T-helper 17 cell (primary cell): Measurements from ENCODE around the gene ZNF518B. TPM values are rescaled to one million over a fixed set of nuclear protein-coding genes. Genes with fewer than 3 reads are reported as not detected.
"Not testable (repeated sequence)": the region's sequence is repeated elsewhere in the genome, so short reads cannot be mapped to it uniquely, and the experiment has no call there.

Experiments used
- ATAC-seq: fragments of 150-1000 bp; cut with Tn5 transposase; 2 replicates; pipeline ENCODE4 v1.10.0; 2021; ENCODE audit warnings: mild to moderate bottlenecking, moderate library complexity
- DNase-seq, 3 donors: peaks; one replicate each; pipeline versions ENCODE4 v3.0.0 to v3.0.0-alpha.2; 2020 to 2021
- H3K9me3 ChIP-seq: one replicate; pipeline ENCODE4 v1.7.0; 2013; ENCODE audit warnings: low read length, mild to moderate bottlenecking; ENCODE audit not compliant: control insufficient read depth, poor library complexity, severe bottlenecking
- H3K27ac Mint-ChIP-seq: one replicate; pipeline ENCODE4 v1.8.0; 2022; ENCODE audit warnings: mild to moderate bottlenecking, moderate library complexity, mixed read lengths
- H3K27me3 Mint-ChIP-seq: one replicate; pipeline ENCODE4 v1.8.0; 2022; ENCODE audit warnings: mixed read lengths
- H3K36me3 Mint-ChIP-seq: one replicate; pipeline ENCODE4 v1.8.0; 2022; ENCODE audit warnings: low read depth, mixed read lengths
- H3K4me1 Mint-ChIP-seq: one replicate; pipeline ENCODE4 v1.8.0; 2022; ENCODE audit warnings: mild to moderate bottlenecking, mixed read lengths
- H3K4me3 Mint-ChIP-seq: one replicate; pipeline ENCODE4 v1.8.0; 2022; ENCODE audit warnings: mild to moderate bottlenecking, moderate library complexity, mixed read lengths
- total RNA-seq, 4 donors: library from RNA in 2 of 4; stranded (reverse) in 2 of 4; gene quantifications; one replicate each; pipeline ENCODE4 v1.2.3 and lab custom pipeline; 2022 to 2026

The ZNF518B gene
- total RNA-seq, 2 donors from 2014 or later: 16.2 to 24.2 TPM

GRCh38 chr4:10442976-10443375 lies 14.2 kb downstream of the ZNF518B start:
- Mint-ChIP-seq H3K27me3 (no peaks in the 10 kb centered on the region), H3K36me3 (peaks cover 4% of the 10 kb centered on the region), H3K27ac (no peak overlapping the region), H3K4me1 (no peaks in the 10 kb centered on the region), H3K4me3 (no peak overlapping the region)
- H3K9me3 ChIP-seq: peaks cover 15% of the 10 kb centered on the region
- no peak for ATAC-seq
- no peak for DNase-seq

- Mint-ChIP-seq H3K4me1 (no peaks in the 10 kb centered on the region), H3K36me3 (peaks cover 2% of the 10 kb centered on the region)
- peaks cover 8% of the 10 kb centered on the region for H3K9me3 ChIP-seq
These were observed 15.7 kb downstream of the ZNF518B start for GRCh38 chr4:10441512-10441911.

GRCh38 chr4:10438924-10439323 lies 18.3 kb downstream of the ZNF518B start:
- ATAC-seq (no peak), DNase-seq (no peak)
- Mint-ChIP-seq H3K27me3 (no peaks in the 10 kb centered on the region), H3K4me3 (no peak overlapping the region), H3K36me3 (no peaks in the 10 kb centered on the region), H3K27ac (no peak overlapping the region), H3K4me1 (no peaks in the 10 kb centered on the region)
- no peaks in the 10 kb centered on the region for H3K9me3 ChIP-seq

More at GRCh38 chr4:10441512-10441911, 15.7 kb downstream of the ZNF518B start:
- Mint-ChIP-seq H3K27me3 (no peaks in the 10 kb centered on the region), H3K4me3 (no peak overlapping the region), H3K27ac (no peak overlapping the region)
- ATAC-seq: no peak
- DNase-seq: no peak

- Mint-ChIP-seq H3K4me3 (no peak overlapping the region), H3K4me1 (no peaks in the 10 kb centered on the region), H3K36me3 (no peaks in the 10 kb centered on the region), H3K27ac (no peak overlapping the region), H3K27me3 (no peaks in the 10 kb centered on the region)
- H3K9me3 ChIP-seq: no peaks in the 10 kb centered on the region
- DNase-seq: no peak
- ATAC-seq: no peak
These were observed 19.5 kb downstream of the ZNF518B start for GRCh38 chr4:10437735-10438134.

DNA sequence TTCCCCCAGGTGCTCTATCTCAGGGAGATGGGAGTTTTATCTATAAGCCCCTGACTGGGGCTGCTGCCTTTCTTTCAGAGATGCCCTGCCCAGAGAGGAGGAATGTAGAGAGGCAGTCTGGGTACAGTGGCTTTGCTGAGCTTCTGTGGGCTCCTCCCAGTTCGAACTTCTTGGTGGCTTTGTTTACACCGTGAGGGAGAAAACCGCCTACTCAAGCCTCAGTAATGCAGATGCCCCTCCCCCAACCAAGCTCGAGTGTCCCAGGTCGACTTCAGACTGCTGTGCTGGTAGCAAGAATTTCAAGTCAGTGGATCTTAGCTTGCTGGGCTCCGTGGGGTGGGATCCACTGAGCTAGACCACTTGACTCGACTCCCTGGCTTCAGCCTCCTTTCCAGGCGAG lies 29.5 kb downstream of the ZNF518B start:
- not testable (repeated sequence) for H3K4me3 Mint-ChIP-seq, H3K9me3 ChIP-seq, H3K27me3 Mint-ChIP-seq, H3K4me1 Mint-ChIP-seq, DNase-seq, H3K27ac Mint-ChIP-seq, H3K36me3 Mint-ChIP-seq, ATAC-seq

DNA sequence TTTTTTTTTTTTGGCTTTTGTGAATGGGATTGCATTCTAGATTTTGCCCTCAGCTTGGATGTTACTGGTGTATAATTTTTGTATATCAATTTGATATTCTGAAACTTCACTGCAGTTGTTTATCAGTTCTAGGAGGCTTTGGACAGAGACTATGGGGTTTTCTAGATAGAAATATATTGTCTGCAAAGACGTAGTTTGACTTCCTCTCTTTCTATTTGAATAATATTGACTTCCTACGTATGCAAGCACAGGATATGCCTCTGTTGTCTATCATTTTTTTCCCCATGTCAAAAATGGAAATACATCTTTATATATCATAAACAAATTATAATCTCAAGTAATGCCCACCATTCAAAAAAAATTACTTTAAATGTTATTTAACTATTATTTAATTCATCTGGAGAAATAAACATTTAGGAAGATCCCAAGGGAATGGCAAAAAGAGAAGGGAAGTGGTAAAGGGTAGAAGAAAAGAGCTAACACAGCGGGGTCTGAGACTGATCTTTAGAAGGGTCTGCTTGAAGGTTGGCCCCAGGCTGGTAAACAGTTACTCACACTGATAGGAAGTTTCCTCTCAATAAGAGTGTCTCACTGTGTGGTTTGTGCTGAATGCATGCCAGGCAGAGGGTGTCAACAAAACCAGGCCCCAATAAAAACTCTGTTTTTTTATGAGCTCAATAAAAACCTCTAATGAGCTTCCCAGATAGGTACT lies 35.7 kb downstream of the ZNF518B start:
- no peak overlapping the region for H3K27ac Mint-ChIP-seq

GRCh38 chr4:10417740-10418139 lies 39.5 kb downstream of the ZNF518B start:
- no peaks in the 10 kb centered on the region for H3K9me3 ChIP-seq
- no peaks in the 10 kb centered on the region for H3K27me3 Mint-ChIP-seq
- no peak overlapping the region for H3K27ac Mint-ChIP-seq
- ATAC-seq (no peak), DNase-seq (no peak)
- no peak overlapping the region for H3K4me3 Mint-ChIP-seq
- peaks cover 2% of the 10 kb centered on the region for H3K4me1 Mint-ChIP-seq
- H3K36me3 Mint-ChIP-seq: no peaks in the 10 kb centered on the region

More for the DNA sequence above, 35.7 kb downstream of the ZNF518B start:
- DNase-seq (no peak), ATAC-seq (no peak)
- Mint-ChIP-seq H3K27me3 (no peaks in the 10 kb centered on the region), H3K36me3 (peaks cover 3% of the 10 kb centered on the region), H3K4me3 (no peak overlapping the region), H3K4me1 (peaks cover under 1% of the 10 kb centered on the region)
- H3K9me3 ChIP-seq: no peaks in the 10 kb centered on the region

DNA sequence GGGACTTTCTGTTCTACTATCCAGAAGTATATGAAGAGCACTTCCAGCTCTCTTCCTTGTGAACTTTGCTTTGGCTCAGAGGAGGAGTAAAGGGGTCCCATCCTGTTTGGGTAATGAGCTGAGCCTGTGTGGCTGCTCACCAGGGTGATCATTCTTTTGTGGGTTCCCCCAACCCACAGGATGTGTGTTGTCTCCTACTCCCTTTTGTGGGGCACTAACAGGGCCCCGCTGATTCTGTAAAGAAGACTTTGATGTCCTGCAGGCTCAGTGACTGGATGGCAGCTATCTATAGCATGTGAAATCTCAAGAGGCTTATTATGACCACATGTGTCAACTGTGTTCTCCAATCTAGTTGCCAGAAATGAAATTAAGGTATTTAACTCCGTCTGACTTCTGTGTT lies 40.8 kb downstream of the ZNF518B start:
- H3K27ac Mint-ChIP-seq: no peak overlapping the region
- H3K36me3 Mint-ChIP-seq: no peaks in the 10 kb centered on the region
- no peaks in the 10 kb centered on the region for H3K27me3 Mint-ChIP-seq
- no peak for DNase-seq
- H3K9me3 ChIP-seq: no peaks in the 10 kb centered on the region
- no peak for ATAC-seq
- peaks cover 2% of the 10 kb centered on the region for H3K4me1 Mint-ChIP-seq
- no peak overlapping the region for H3K4me3 Mint-ChIP-seq

DNA sequence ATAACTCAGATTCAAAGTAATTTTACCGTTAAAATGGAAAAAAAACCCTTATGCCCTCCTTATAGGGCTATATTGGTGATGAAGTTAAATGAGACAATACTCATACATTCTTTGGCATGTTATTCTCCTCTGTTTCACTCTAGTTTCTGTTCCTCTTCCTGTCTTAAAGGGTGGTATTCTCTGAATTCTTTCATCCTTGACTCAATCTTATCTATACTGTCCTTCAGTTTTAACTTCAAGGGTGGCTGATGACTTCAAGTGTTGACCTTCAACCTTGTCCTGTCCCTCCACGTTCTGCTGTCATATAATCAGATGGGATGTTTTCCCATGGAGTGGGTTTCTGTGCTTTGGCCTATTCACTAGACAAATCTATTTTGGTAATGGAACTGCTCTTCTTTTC lies 44.0 kb downstream of the ZNF518B start:
- Mint-ChIP-seq H3K4me3 (no peak overlapping the region), H3K27ac (no peak overlapping the region), H3K4me1 (peaks cover 2% of the 10 kb centered on the region), H3K27me3 (no peaks in the 10 kb centered on the region), H3K36me3 (no peaks in the 10 kb centered on the region)
- DNase-seq: no peak
- no peak for ATAC-seq
- no peaks in the 10 kb centered on the region for H3K9me3 ChIP-seq

DNA sequence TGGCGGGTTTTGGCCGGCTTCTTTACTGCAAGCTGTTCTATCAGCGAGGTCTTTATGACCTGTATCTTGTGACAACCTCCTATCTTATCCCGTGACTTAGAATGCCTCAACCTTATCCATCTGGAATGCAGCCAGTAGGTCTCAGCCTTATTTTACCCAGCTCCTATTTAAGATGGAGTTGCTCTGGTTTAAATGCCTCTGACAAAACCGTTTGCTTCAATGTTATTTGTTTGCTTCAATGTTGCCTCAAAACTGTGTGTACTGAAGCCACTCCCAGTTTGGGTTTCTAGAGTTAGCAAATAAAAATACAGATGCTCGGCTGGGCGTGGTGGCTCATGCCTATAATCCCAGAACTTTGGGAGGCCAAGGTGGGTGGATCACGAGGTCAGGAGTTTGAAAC lies 51.6 kb downstream of the ZNF518B start:
- H3K27ac Mint-ChIP-seq: no peak overlapping the region
- H3K4me3 Mint-ChIP-seq: no peak overlapping the region
- H3K27me3 Mint-ChIP-seq: peaks cover 21% of the 10 kb centered on the region
- no peaks in the 10 kb centered on the region for H3K4me1 Mint-ChIP-seq
- DNase-seq (no peak), ATAC-seq (no peak)
- no peaks in the 10 kb centered on the region for H3K9me3 ChIP-seq
- H3K36me3 Mint-ChIP-seq: no peaks in the 10 kb centered on the region

GRCh38 chr4:10403633-10404445 lies 53.4 kb downstream of the ZNF518B start:
- Mint-ChIP-seq H3K36me3 (no peaks in the 10 kb centered on the region), H3K4me3 (no peak overlapping the region), H3K27ac (peak overlapping the region; percentile 56), H3K27me3 (peaks cover 21% of the 10 kb centered on the region), H3K4me1 (no peaks in the 10 kb centered on the region)
- ATAC-seq (no peak), DNase-seq (no peak)
- no peaks in the 10 kb centered on the region for H3K9me3 ChIP-seq

DNA sequence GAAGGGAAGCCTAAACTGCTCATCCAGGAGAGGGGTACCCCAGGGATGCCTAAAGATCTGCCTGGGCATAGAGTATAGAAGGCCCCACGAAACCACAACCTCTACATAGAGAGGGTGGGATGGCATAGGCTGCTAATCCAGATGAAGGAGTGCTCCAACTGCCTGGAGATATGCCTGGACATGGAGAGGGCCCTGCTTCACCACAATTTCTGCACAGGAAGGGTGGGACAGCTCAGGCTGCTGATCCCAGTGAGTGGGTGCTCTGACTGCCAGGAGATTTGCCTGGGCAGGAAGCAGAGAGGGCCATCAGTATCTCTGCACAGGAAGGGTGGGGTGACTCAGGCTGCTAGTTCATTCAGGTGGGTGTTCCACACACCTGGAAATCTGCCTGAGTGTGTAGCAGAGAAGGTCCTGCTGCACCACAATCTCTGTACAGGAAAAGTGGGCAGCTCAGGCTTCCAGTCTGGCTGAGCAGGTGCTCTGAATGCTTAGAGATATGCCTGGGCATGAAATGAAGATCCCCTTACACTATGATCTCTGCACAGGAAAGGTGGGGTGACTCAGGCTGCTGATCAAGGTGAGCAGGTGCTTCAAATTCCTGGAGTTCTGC lies 61.1 kb downstream of the ZNF518B start:
- ATAC-seq: no peak
- Mint-ChIP-seq H3K4me3 (no peak overlapping the region), H3K36me3 (no peaks in the 10 kb centered on the region), H3K27me3 (no peaks in the 10 kb centered on the region), H3K4me1 (peaks cover 2% of the 10 kb centered on the region), H3K27ac (no peak overlapping the region)
- H3K9me3 ChIP-seq: no peaks in the 10 kb centered on the region
- no peak for DNase-seq
